Measurements from ENCODE around the gene GRK5.

GRK5 gene

DNA sequence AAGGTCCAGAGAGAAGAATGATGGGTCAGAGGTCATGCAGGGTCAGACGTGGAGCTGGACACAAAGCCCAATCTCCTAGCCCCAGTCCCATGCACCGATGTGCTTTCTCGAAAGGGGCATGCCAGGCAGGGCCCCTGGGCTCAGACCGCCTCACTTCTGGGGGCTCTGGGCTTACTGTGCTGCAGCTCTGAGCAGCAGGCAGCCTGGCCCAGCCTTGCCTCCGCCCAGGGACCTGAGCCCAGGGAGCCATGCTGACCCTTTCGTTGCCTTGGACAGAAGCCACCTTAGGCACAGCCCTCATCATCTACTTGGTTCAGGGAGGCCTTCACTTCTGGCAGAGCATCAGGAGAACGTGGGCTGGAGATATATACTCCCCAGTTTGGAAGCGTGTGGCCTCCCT lies 161.2 kb downstream of the GRK5 start:
- peak overlapping the region; percentile 48 for H3K4me3 ChIP-seq (ENCODE audit: low read length)
- H3K36me3 ChIP-seq (ENCODE audit: control insufficient read depth, low read length) = no peaks in the 10 kb centered on the region
- no peak for TF ChIP-seq EZH2phosphoT487 (IDR thresholded peaks at IDR 0.05; ENCODE audit: borderline replicate concordance, low read length)
- TF ChIP-seq, protein P1, sequence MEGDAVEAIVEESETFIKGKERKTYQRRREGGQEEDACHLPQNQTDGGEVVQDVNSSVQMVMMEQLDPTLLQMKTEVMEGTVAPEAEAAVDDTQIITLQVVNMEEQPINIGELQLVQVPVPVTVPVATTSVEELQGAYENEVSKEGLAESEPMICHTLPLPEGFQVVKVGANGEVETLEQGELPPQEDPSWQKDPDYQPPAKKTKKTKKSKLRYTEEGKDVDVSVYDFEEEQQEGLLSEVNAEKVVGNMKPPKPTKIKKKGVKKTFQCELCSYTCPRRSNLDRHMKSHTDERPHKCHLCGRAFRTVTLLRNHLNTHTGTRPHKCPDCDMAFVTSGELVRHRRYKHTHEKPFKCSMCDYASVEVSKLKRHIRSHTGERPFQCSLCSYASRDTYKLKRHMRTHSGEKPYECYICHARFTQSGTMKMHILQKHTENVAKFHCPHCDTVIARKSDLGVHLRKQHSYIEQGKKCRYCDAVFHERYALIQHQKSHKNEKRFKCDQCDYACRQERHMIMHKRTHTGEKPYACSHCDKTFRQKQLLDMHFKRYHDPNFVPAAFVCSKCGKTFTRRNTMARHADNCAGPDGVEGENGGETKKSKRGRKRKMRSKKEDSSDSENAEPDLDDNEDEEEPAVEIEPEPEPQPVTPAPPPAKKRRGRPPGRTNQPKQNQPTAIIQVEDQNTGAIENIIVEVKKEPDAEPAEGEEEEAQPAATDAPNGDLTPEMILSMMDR (IDR thresholded peaks at IDR 0.05; ENCODE audit: low read depth, low read length, poor library complexity, severe bottlenecking) = no peak
- peaks cover 17% of the 10 kb centered on the region for H4K20me1 ChIP-seq (ENCODE audit: control insufficient read depth, insufficient read depth, low read depth, low read length)
- H3K79me2 ChIP-seq (ENCODE audit: control insufficient read depth, low read length) = no peaks in the 10 kb centered on the region
- peaks cover 11% of the 10 kb centered on the region; the same call in 1 of the 2 replicates for H3K9me3 ChIP-seq (ENCODE audit: control insufficient read depth, insufficient read depth, low read length)
- H3K9me2 ChIP-seq (replicated peaks; ENCODE audit: control insufficient read depth, low read length) = no peaks in the 10 kb centered on the region
- peaks cover 60% of the 10 kb centered on the region for H3K4me1 ChIP-seq (ENCODE audit: control insufficient read depth, low read length)
- H3K4me2 ChIP-seq (ENCODE audit: low read length) = peak overlapping the region; percentile 77
- H3F3A ChIP-seq (ENCODE audit: control insufficient read depth, insufficient read depth) = peaks cover 14% of the 10 kb centered on the region
- H3K27me3 ChIP-seq (ENCODE audit: control insufficient read depth, low read length) = peaks cover 90% of the 10 kb centered on the region
- H3K27ac ChIP-seq (ENCODE audit: low read depth, low read length) = peak overlapping the region; percentile 53

DNA sequence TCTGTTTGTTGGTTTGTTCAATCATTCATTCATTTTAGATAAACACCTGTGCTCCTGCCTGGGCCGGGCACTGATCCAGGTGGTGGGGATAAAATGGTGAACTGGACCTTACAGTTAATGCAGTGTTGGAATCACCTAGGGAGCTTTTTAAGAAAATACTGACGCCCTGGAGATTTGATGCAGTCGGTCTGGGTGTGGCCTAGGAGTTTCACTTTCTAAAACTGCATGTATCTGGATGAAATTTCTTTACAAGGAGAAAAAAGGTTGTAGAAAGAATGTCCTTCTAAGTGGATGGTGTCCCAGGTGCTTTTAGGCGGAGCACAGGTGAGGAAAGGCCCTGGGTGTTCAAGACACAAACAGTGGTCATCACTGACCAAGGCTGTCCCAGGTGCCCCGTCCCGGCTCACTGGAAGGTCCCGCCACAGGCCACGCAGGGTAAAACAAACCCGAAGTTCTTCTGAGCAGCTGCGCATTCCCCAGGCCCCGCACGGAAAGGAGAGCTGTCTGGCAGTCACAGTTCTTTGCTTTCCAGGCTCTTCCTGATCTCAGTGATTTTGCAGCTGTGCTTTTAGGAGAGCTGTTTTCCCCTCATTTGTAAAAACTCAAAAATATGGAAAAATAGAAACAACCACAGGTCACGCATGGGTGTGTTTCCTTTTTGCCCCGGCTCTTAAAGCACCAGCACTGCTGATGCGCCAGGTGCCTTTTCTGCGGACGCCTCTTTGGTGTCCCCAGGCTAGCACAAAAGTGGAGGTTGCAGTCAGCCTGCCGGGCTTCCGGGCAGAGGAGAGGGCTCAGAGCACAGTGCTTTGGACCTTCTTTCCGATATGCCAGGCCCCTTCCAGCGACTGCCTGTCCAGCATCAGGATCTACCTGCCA lies 161.9 kb downstream of the GRK5 start:
- H3K36me3 ChIP-seq (ENCODE audit: control insufficient read depth, low read length) = no peaks in the 10 kb centered on the region
- H3K9me3 ChIP-seq (ENCODE audit: control insufficient read depth, insufficient read depth, low read length) = peaks cover 11% of the 10 kb centered on the region; the same call in 1 of the 2 replicates
- peaks cover 67% of the 10 kb centered on the region for H3K4me1 ChIP-seq (ENCODE audit: control insufficient read depth, low read length)
- peaks cover 14% of the 10 kb centered on the region for H3F3A ChIP-seq (ENCODE audit: control insufficient read depth, insufficient read depth)
- peak overlapping the region; percentile 51 for H3K4me3 ChIP-seq (ENCODE audit: low read length)
- H3K9me2 ChIP-seq (replicated peaks; ENCODE audit: control insufficient read depth, low read length) = no peaks in the 10 kb centered on the region
- peaks cover 90% of the 10 kb centered on the region for H3K27me3 ChIP-seq (ENCODE audit: control insufficient read depth, low read length)
- H3K4me2 ChIP-seq (ENCODE audit: low read length) = peak overlapping the region; percentile 77
- TF ChIP-seq EZH2phosphoT487 (IDR thresholded peaks at IDR 0.05; ENCODE audit: borderline replicate concordance, low read length) = no peak
- TF ChIP-seq, protein P1 (IDR thresholded peaks at IDR 0.05; ENCODE audit: low read depth, low read length, poor library complexity, severe bottlenecking) = no peak
- no peaks in the 10 kb centered on the region for H3K79me2 ChIP-seq (ENCODE audit: control insufficient read depth, low read length)
- H3K27ac ChIP-seq (ENCODE audit: low read depth, low read length) = peak overlapping the region; percentile 53
- peaks cover 17% of the 10 kb centered on the region for H4K20me1 ChIP-seq (ENCODE audit: control insufficient read depth, insufficient read depth, low read depth, low read length)

DNA sequence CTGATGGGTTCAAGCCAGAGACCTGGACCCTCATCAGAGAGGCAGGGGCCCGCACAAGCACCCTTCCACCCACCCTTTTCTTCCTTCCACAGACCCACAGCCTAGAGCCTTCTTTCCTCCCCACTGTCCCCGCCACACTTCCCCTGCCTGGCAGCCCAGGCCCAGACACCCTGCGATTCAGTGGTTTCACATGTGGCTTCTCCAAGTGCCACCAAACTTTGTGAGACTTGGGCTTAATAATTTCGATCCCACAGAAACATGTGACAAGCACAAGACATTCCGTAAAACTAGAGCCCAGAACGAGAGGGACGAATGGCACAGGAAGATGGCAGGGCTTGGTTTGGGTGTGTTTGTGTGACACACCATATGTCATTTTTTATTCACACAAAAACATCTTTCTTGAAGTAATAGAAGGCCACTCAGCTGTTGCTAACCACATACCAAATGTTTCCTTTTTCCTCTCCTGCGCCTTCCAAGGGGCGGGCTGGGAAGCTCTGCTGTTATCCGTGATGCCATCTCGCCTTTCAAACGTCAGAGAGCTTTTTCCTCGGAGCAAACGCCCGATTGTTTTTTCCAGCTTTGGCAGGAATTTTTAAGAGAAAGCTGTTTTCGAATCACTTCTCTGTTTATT lies 162.9 kb downstream of the GRK5 start:
- Histone ChIP-seq H3K79me2 (ENCODE audit: control insufficient read depth, low read length) (no peaks in the 10 kb centered on the region), H4K20me1 (ENCODE audit: control insufficient read depth, insufficient read depth, low read depth, low read length) (peaks cover 17% of the 10 kb centered on the region), H3K4me1 (ENCODE audit: control insufficient read depth, low read length) (peaks cover 67% of the 10 kb centered on the region), H3K9me3 (ENCODE audit: control insufficient read depth, insufficient read depth, low read length) (peaks cover 11% of the 10 kb centered on the region; the same call in 1 of the 2 replicates), H3K27ac (ENCODE audit: low read depth, low read length) (peak overlapping the region; percentile 39), H3K27me3 (ENCODE audit: control insufficient read depth, low read length) (peaks cover 90% of the 10 kb centered on the region), H3K4me3 (ENCODE audit: low read length) (peak overlapping the region; percentile 51), H3K36me3 (ENCODE audit: control insufficient read depth, low read length) (no peaks in the 10 kb centered on the region), H3K4me2 (ENCODE audit: low read length) (peak overlapping the region; percentile 77), H3K9me2 (replicated peaks; ENCODE audit: control insufficient read depth, low read length) (no peaks in the 10 kb centered on the region), H3F3A (ENCODE audit: control insufficient read depth, insufficient read depth) (peaks cover 14% of the 10 kb centered on the region)
- TF ChIP-seq, protein P1 (IDR thresholded peaks at IDR 0.05; ENCODE audit: low read depth, low read length, poor library complexity, severe bottlenecking) = no peak
- TF ChIP-seq EZH2phosphoT487 (IDR thresholded peaks at IDR 0.05; ENCODE audit: borderline replicate concordance, low read length) = peak; percentile 77; the same call in 1 of the 2 replicates
